HCT116 (cell line): ENCODE data around the gene PPP1R1A. TPM values are rescaled to one million over a fixed set of nuclear protein-coding genes. Genes with fewer than 3 reads are reported as not detected.

Experiments used
- ATAC-seq: fragments of 200-7000 bp; cut with Tn5 transposase; 2 replicates; pipeline ENCODE4 v1.9.1; 2020; ENCODE audit warnings: mild to moderate bottlenecking, moderate library complexity
- BruUV-seq: library from RNA; stranded (reverse); fragments of 400-500 nt; replicated peaks from 2 replicates; lab custom pipeline; 2021; lab: Mats Ljungman, UMichigan
- CTCF ChIA-PET: fragments of 300-600 bp; sonication (Branson Sonifier 250); formaldehyde crosslinking; loops from one replicate; lab custom pipeline; 2021; ENCODE audit warnings: antibody characterized with exemption; lab: Charles Lee
- POLR2A ChIA-PET: fragments of 300-600, 350-600 bp; sonication (Branson Sonifier 250); formaldehyde crosslinking; loops from one replicate; lab custom pipeline; 2021; ENCODE audit warnings: antibody characterized with exemption; lab: Charles Lee
- RAD21 ChIA-PET, 2 experiments: fragments of 300-600 bp; sonication (Branson Sonifier 250); formaldehyde crosslinking; loops; one replicate each; lab custom pipeline; 2023; ENCODE audit warnings: low total read pairs in 2 of 2; ENCODE audit not compliant: uncharacterized antibody in 2 of 2, unreplicated experiment in 2 of 2, low non-redundant PET in 1 of 2; lab: Charles Lee
- DNase-seq: peaks from one replicate; pipeline ENCODE4 v3.0.0-alpha.2; 2010; ENCODE audit warnings: low read depth, low spot score
- H2AFZ ChIP-seq: fragments of 200-600 bp; shearing (Covaris generic), sonication (generic); 2 replicates; pipeline ENCODE4 v1.6.1; 2017; ENCODE audit warnings: low read depth, mixed run types, mixed read lengths, antibody characterized with exemption, low read length; ENCODE audit not compliant: poor library complexity, severe bottlenecking
- H3K27ac ChIP-seq: 2 replicates; pipeline ENCODE4 v1.5.1; 2012; ENCODE audit warnings: low read depth, low read length
- H3K27me3 ChIP-seq: fragments of 200-600 bp; sonication (generic); 2 replicates; pipeline ENCODE4 v1.6.1; 2016; ENCODE audit warnings: mixed run types, low read length, mixed read lengths; ENCODE audit not compliant: insufficient read depth
- H3K36me3 ChIP-seq, 2 experiments: fragments of 200-500 bp in 1 of 2; fragments of 200-600 bp in 1 of 2; sonication (Bioruptor generic) in 1 of 2; sonication (generic) in 1 of 2; 2 replicates each; pipeline versions ENCODE4 v1.5.1 to v1.6.1; 2014 to 2016; ENCODE audit warnings: low read length in 2 of 2, inconsistent platforms in 1 of 2, mixed read lengths in 1 of 2, mixed run types in 1 of 2; ENCODE audit not compliant: insufficient read depth in 2 of 2, control insufficient read depth in 1 of 2
- H3K4me1 ChIP-seq, 2 experiments: fragments of 200-600 bp in 1 of 2; sonication (generic) in 1 of 2; 2 replicates each; pipeline versions ENCODE4 v1.5.1 to v1.6.1; 2012 to 2017; ENCODE audit warnings: low read length in 2 of 2, inconsistent platforms in 1 of 2, mild to moderate bottlenecking in 1 of 2, mixed read lengths in 1 of 2, mixed run types in 1 of 2, moderate library complexity in 1 of 2; ENCODE audit not compliant: insufficient read depth in 2 of 2, control insufficient read depth in 1 of 2
- H3K4me2 ChIP-seq: fragments of 200-600 bp; sonication (generic); 2 replicates; pipeline ENCODE4 v1.6.1; 2017; ENCODE audit warnings: mixed run types, low read length, mixed read lengths
- H3K4me3 ChIP-seq, 2 experiments: fragments of 200-600 bp in 1 of 2; sonication (generic) in 1 of 2; replicated peaks in 1 of 2; 2 replicates each; pipeline ENCODE4 v1.5.1; 2011 to 2016; ENCODE audit warnings: low read length in 2 of 2, control low read depth in 1 of 2, low read depth in 1 of 2, mild to moderate bottlenecking in 1 of 2, mixed read lengths in 1 of 2, mixed run types in 1 of 2
- H3K79me2 ChIP-seq: fragments of 200-600 bp; sonication (generic); 2 replicates; pipeline ENCODE4 v1.6.1; 2017; ENCODE audit warnings: mild to moderate bottlenecking, mixed run types, low read length, moderate library complexity, mixed read lengths; ENCODE audit not compliant: insufficient read depth
- H3K9ac ChIP-seq: fragments of 200-600 bp; sonication (generic); 2 replicates; pipeline ENCODE4 v1.6.1; 2016; ENCODE audit warnings: low read length, mixed read lengths
- H3K9me2 ChIP-seq: fragments of 200-600 bp; sonication (generic), shearing (Covaris generic); 2 replicates; pipeline ENCODE4 v1.6.1; 2017; ENCODE audit warnings: mixed run types, mild to moderate bottlenecking, moderate library complexity; ENCODE audit not compliant: insufficient read depth
- H3K9me3 ChIP-seq, 2 experiments: fragments of 200-500 bp in 1 of 2; fragments of 200-600 bp in 1 of 2; sonication (Bioruptor generic) in 1 of 2; sonication (generic) in 1 of 2; 2 replicates each; pipeline ENCODE4 v1.6.1; 2014 to 2017; ENCODE audit warnings: low read length in 2 of 2, mixed read lengths in 2 of 2, inconsistent platforms in 1 of 2, low read depth in 1 of 2, mild to moderate bottlenecking in 1 of 2, mixed run types in 1 of 2, moderate library complexity in 1 of 2; ENCODE audit not compliant: control insufficient read depth in 1 of 2, insufficient read depth in 1 of 2
- H4K20me1 ChIP-seq: fragments of 200-600 bp; sonication (generic), shearing (Covaris generic); 2 replicates; pipeline ENCODE4 v1.6.1; 2017; ENCODE audit warnings: mixed run types, mild to moderate bottlenecking, moderate library complexity; ENCODE audit not compliant: insufficient read depth
- CEBPB ChIP-seq: IDR thresholded peaks from 2 replicates; pipeline ENCODE4 v1.6.1; 2012; ENCODE audit warnings: low read depth
- ELF1 ChIP-seq: IDR thresholded peaks from 2 replicates; pipeline ENCODE4 v1.6.1; 2012; ENCODE audit warnings: low read depth, borderline replicate concordance
- FOSL1 ChIP-seq: IDR thresholded peaks from 2 replicates; pipeline ENCODE4 v1.6.1; 2012; ENCODE audit warnings: low read depth
- JUND ChIP-seq: IDR thresholded peaks from 2 replicates; pipeline ENCODE4 v1.6.1; 2012
- MAX ChIP-seq: IDR thresholded peaks from 2 replicates; pipeline ENCODE4 v1.6.1; 2012
- POLR2A ChIP-seq: IDR thresholded peaks from 2 replicates; pipeline ENCODE4 v1.7.0; 2011; ENCODE audit warnings: borderline replicate concordance; ENCODE audit not compliant: insufficient read depth, insufficient read length; ENCODE audit errors: extremely low read depth
- POLR2AphosphoS5 ChIP-seq: IDR thresholded peaks from 2 replicates; pipeline ENCODE4 v1.6.1; 2011; ENCODE audit warnings: mild to moderate bottlenecking, low read depth, low read length, moderate library complexity
- SIN3A ChIP-seq: IDR thresholded peaks from 2 replicates; pipeline ENCODE4 v1.6.1; 2012; ENCODE audit warnings: low read depth
- SP1 ChIP-seq: IDR thresholded peaks from 2 replicates; pipeline ENCODE4 v1.6.1; 2012; ENCODE audit warnings: low read depth
- TCF7L2 ChIP-seq: IDR thresholded peaks from 2 replicates; pipeline ENCODE4 v1.7.0; 2011; ENCODE audit warnings: borderline replicate concordance, inconsistent platforms; ENCODE audit not compliant: insufficient read depth, insufficient read length; ENCODE audit errors: extremely low read depth
- YY1 ChIP-seq: IDR thresholded peaks from 2 replicates; pipeline ENCODE4 v1.6.1; 2011; ENCODE audit warnings: low read length, low read depth, moderate library complexity, mild to moderate bottlenecking; ENCODE audit not compliant: insufficient replicate concordance; ENCODE audit errors: extremely low read depth
- ZBTB33 ChIP-seq: IDR thresholded peaks from 2 replicates; pipeline ENCODE4 v1.6.1; 2011; ENCODE audit warnings: mild to moderate bottlenecking, low read length, moderate library complexity; ENCODE audit not compliant: insufficient replicate concordance; ENCODE audit errors: extremely low read depth
- ZFX ChIP-seq: fragments of 450-650 bp; IDR thresholded peaks from 2 replicates; pipeline ENCODE4 v1.6.1; 2017
- intact Hi-C: fragments of 100-400 bp; cut with micrococcal nuclease; formaldehyde crosslinking; loops from 2 replicates; pipeline ENCODE4 v1.10.0; 2022
- total RNA-seq: library from RNA; stranded (reverse); gene quantifications from one replicate; pipeline ENCODE4 v1.2.1, GENCODE V29; 2021; ENCODE audit not compliant: unreplicated experiment

PPP1R1A gene
- total RNA-seq, 1 experiment from 2014 or later, result 0.61 TPM

- CTCF ChIA-PET, result interaction anchor here (1.0 to 1.9 kb wide), 6 partner anchors 10 to 129 kb away, joined by 3 to 18 read pairs (median 8); no protein-coding TSS in a partner anchor
- no peak overlapping the region for H3K4me3 ChIP-seq
- no peak overlapping the region for H3K9ac ChIP-seq
- H4K20me1 ChIP-seq, result no peaks in the 10 kb centered on the region
- no peak overlapping the region for H3K27ac ChIP-seq
- RAD21 ChIA-PET, result interaction anchor here in 1 of 2 experiments (1.4 kb wide), 1 partner anchor 63 kb away, joined by 3 read pairs; no protein-coding TSS in a partner anchor
- no peak for TF ChIP-seq TCF7L2
- no peak for TF ChIP-seq FOSL1
- no peak for TF ChIP-seq SP1
- no peak for TF ChIP-seq MAX
- TF ChIP-seq ELF1, result no peak
- TF ChIP-seq ZBTB33, result no peak
- no peak for TF ChIP-seq CEBPB
- TF ChIP-seq JUND, result no peak
- no peak for TF ChIP-seq SIN3A
- no peak for TF ChIP-seq POLR2AphosphoS5
- no peak for TF ChIP-seq ZFX
- no peak for TF ChIP-seq POLR2A
- no peak for TF ChIP-seq YY1
- TF ChIP-seq, all 23 proteins: peak for 0
- H3K27me3 ChIP-seq, result no peaks in the 10 kb centered on the region; the same call in 1 of the 2 replicates
- intact Hi-C loops, result loop anchor here (5.0 kb wide), 1 partner anchor 362 kb away; no protein-coding TSS in a partner anchor
- no peak overlapping the region for H3K4me2 ChIP-seq
- H3K9me2 ChIP-seq, result no peaks in the 10 kb centered on the region
- no peaks in the 10 kb centered on the region for H3K36me3 ChIP-seq
- no TSS peak for BruUV-seq
- H3K4me1 ChIP-seq, result no peaks in the 10 kb centered on the region
- no peak for DNase-seq
- no peaks in the 10 kb centered on the region for H3K79me2 ChIP-seq
- no peak for ATAC-seq
- no peaks in the 10 kb centered on the region for H3K9me3 ChIP-seq
- no peak overlapping the region for H2AFZ ChIP-seq
- POLR2A ChIA-PET, result no interaction called here
These were observed 7.0 kb upstream of the PPP1R1A start for GRCh38 chr12:54595471-54595870.
